Osteoblast (primary cell): ENCODE measurements around the gene IGDCC3. TPM values are rescaled to one million over a fixed set of nuclear protein-coding genes. Genes with fewer than 3 reads are reported as not detected.
A peak's percentile ranks its signal among the peaks of the same experiment; 100 is the strongest.

ENCODE experiments used
- DNase-seq: peaks from one replicate; pipeline ENCODE4 v3.0.0; 2011; ENCODE audit warnings: low spot score, mixed read lengths; ENCODE audit not compliant: insufficient read length; ENCODE audit errors: missing footprints
- H2AFZ ChIP-seq: 2 replicates; pipeline ENCODE4 v1.6.0; 2011; ENCODE audit warnings: mild to moderate bottlenecking, low read length
- H3K27ac ChIP-seq: 2 replicates; pipeline ENCODE4 v1.5.1; 2011; ENCODE audit warnings: mild to moderate bottlenecking, low read depth, low read length, moderate library complexity
- H3K27me3 ChIP-seq: 2 replicates; pipeline ENCODE4 v1.6.0; 2012; ENCODE audit warnings: mild to moderate bottlenecking, control low read depth, inconsistent platforms, low read length, moderate library complexity; ENCODE audit not compliant: insufficient read depth
- H3K36me3 ChIP-seq: 2 replicates; pipeline ENCODE4 v1.5.1; 2011; ENCODE audit warnings: mild to moderate bottlenecking, low read length, control low read depth, moderate library complexity; ENCODE audit not compliant: insufficient read depth
- H3K4me1 ChIP-seq: 2 replicates; pipeline ENCODE4 v1.5.1; 2011; ENCODE audit warnings: mild to moderate bottlenecking, low read length, control low read depth, moderate library complexity; ENCODE audit not compliant: insufficient read depth
- H3K4me2 ChIP-seq: 2 replicates; pipeline ENCODE4 v1.6.0; 2011; ENCODE audit warnings: mild to moderate bottlenecking, low read length; ENCODE audit not compliant: insufficient read depth
- H3K4me3 ChIP-seq: fragments of 200-600 bp; sonication (generic); 3 replicates; pipeline ENCODE4 v1.5.1; 2012; ENCODE audit warnings: mild to moderate bottlenecking, low read length, inconsistent platforms; ENCODE audit not compliant: insufficient read depth
- H3K79me2 ChIP-seq: 2 replicates; pipeline ENCODE4 v1.6.0; 2012; ENCODE audit warnings: mild to moderate bottlenecking, low read length, control low read depth, inconsistent platforms; ENCODE audit not compliant: insufficient read depth
- H3K9me3 ChIP-seq: 2 replicates; pipeline ENCODE4 v1.5.1; 2011; ENCODE audit warnings: low read depth, low read length, control low read depth
- H4K20me1 ChIP-seq: 2 replicates; pipeline ENCODE4 v1.6.0; 2012; ENCODE audit warnings: mild to moderate bottlenecking, low read length, control low read depth; ENCODE audit not compliant: insufficient read depth
- total RNA-seq: library from RNA; depleted of rRNA; stranded (reverse); fragments of >200 nt; gene quantifications from 2 replicates; pipeline ENCODE4 v1.2.3, GENCODE V29; 2012
- TF ChIP-seq, protein P1 (sequence below): IDR thresholded peaks from 2 replicates; pipeline ENCODE4 v1.5.1; 2011; ENCODE audit warnings: mild to moderate bottlenecking, low read depth, low read length, moderate library complexity; ENCODE audit errors: extremely low read depth

IGDCC3 gene
- total RNA-seq, 1 donor: not detected

DNA sequence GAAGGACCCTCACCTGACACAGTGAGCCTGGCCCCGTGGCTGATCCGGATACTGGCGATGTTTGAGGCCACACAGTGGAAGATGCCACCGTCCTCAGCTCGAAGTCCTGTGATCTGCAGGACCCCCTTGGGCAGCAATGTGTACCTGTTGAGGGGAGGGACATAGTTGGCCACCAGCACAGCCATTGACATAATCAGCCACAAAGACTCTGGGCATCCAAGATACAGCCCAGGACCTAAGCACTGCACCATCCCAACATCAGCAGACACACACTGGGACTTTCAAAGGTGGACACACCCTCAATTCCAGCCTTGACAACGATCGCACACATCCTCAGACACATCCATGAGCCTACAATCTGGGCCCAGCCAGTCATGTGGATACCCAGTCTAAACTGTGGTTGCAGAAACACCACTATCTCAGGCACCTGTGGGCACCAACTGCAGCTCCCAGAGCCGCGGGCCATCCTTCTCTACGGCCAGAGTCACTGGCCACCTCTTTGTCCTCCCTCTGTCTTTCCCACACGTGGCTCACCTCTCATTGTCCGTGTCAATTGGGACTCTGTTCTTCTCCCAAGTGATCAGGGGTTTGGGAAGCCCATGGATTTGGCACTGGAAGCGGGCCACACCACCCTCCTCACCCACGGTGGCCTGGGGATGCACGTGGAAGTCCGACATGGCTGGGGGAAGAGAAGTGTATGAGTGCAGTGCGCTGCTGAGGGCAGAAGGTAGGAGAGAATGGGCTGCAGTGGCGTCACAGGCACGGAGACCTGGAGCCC lies 42.3 kb downstream of the IGDCC3 start:
- peak; percentile 73 for DNase-seq
- no peaks in the 10 kb centered on the region for H3K4me1 ChIP-seq
- no peaks in the 10 kb centered on the region for H3K36me3 ChIP-seq
- no peak overlapping the region for H3K4me3 ChIP-seq
- no peak overlapping the region for H3K27ac ChIP-seq
- H3K4me2 ChIP-seq: no peak overlapping the region
- no peaks in the 10 kb centered on the region for H3K79me2 ChIP-seq
- no peak overlapping the region for H2AFZ ChIP-seq
- H3K9me3 ChIP-seq: no peaks in the 10 kb centered on the region
- TF ChIP-seq, protein P1, sequence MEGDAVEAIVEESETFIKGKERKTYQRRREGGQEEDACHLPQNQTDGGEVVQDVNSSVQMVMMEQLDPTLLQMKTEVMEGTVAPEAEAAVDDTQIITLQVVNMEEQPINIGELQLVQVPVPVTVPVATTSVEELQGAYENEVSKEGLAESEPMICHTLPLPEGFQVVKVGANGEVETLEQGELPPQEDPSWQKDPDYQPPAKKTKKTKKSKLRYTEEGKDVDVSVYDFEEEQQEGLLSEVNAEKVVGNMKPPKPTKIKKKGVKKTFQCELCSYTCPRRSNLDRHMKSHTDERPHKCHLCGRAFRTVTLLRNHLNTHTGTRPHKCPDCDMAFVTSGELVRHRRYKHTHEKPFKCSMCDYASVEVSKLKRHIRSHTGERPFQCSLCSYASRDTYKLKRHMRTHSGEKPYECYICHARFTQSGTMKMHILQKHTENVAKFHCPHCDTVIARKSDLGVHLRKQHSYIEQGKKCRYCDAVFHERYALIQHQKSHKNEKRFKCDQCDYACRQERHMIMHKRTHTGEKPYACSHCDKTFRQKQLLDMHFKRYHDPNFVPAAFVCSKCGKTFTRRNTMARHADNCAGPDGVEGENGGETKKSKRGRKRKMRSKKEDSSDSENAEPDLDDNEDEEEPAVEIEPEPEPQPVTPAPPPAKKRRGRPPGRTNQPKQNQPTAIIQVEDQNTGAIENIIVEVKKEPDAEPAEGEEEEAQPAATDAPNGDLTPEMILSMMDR: no peak
- peaks cover 28% of the 10 kb centered on the region for H3K27me3 ChIP-seq
- H4K20me1 ChIP-seq: no peaks in the 10 kb centered on the region

DNA sequence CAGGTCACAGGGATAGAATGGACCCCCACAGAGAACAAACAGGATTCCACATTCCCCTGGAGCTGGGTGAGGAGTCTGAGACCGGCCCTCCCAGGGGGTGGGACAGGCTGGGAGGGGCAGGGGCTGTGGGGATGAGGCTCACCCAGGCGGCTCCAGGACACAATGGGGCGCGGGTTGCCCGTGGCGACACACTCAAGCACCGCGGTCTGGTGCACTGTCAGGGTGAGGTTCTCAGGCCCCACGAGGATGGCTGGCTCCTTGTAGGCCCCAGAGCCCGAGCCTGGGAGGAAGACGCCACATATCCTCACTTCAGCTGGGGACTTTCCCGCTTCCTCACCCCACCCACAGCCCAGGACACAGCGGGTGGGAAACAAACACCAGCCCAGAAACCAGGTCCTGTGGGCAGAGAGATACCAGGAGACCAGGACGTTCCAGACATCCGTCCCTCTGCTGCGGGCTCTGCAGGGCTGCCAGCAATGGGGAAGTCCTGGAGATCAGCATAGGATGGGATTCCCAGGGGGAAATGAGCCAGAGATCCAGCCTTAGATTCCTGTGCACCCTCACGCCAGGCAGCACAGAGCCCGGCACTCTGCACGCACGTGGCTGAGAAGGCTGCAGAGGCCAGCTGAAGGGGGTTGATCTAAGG lies 43.1 kb downstream of the IGDCC3 start:
- TF ChIP-seq, protein P1: no peak
- H3K36me3 ChIP-seq: no peaks in the 10 kb centered on the region
- no peak overlapping the region for H3K4me2 ChIP-seq
- H3K27me3 ChIP-seq: peaks cover 22% of the 10 kb centered on the region
- H4K20me1 ChIP-seq: no peaks in the 10 kb centered on the region
- no peak overlapping the region for H2AFZ ChIP-seq
- H3K4me3 ChIP-seq: no peak overlapping the region
- no peak overlapping the region for H3K27ac ChIP-seq
- H3K9me3 ChIP-seq: no peaks in the 10 kb centered on the region
- DNase-seq: peak; percentile 62
- no peaks in the 10 kb centered on the region for H3K79me2 ChIP-seq
- H3K4me1 ChIP-seq: no peaks in the 10 kb centered on the region

DNA sequence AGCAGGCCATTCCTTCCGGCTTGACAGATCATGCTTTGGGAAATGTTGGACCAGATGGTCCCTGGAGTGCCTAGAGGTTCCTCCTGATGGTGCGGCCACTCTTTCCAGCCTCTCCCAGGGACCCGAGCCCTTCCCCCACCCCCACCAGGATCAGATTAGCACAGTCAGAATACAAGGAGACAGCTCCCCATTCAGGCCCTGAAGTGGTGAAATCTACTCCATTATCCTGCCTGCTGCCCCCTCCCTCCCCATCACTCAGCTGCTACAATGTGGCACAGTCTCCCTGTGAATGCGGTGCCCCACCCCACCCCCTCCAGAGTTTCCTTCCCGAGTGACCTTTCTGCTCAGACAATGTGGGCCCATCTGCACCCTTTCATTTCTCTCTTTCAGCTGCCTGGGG lies 43.9 kb downstream of the IGDCC3 start:
- Histone ChIP-seq H3K27ac (no peak overlapping the region), H4K20me1 (no peaks in the 10 kb centered on the region), H3K36me3 (no peaks in the 10 kb centered on the region), H2AFZ (no peak overlapping the region), H3K79me2 (no peaks in the 10 kb centered on the region), H3K27me3 (peaks cover 17% of the 10 kb centered on the region), H3K9me3 (no peaks in the 10 kb centered on the region), H3K4me1 (no peaks in the 10 kb centered on the region), H3K4me2 (no peak overlapping the region), H3K4me3 (no peak overlapping the region)
- peak; percentile 68 for DNase-seq
- TF ChIP-seq, protein P1: no peak

DNA sequence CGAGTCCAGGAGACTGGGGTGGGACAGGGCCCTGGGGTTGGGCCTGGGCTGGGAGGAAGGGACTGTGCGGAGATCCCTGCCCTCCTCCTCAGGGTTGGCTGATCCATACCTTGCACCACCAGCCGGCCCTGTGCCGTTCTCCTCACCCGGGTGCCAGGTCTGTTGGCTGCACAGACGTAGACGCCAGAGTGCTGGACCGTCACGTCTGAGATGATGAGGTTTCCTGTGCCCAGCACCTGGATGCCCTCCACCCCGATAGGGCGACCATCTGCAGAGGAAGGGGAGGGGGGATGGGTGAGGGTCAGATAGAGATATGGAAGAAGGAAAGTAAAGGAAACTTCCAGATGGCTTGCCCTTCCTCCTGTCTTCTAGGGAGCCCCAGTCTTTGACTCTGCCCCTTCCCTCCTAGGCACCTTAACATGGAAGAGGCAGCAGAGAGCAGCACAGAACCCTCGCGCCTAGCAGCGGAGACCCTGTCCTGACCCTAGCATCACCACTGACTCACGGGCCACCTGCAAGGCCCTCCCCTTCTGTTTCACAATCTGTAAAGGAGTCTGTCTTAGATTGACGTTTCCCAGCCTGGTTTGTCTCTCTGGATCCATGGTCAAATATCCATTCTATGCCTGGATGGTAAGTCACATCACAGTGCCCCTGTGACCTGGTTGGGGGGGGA lies 44.5 kb downstream of the IGDCC3 start:
- Histone ChIP-seq H3K27me3 (peaks cover 16% of the 10 kb centered on the region), H3K79me2 (no peaks in the 10 kb centered on the region)
- TF ChIP-seq, protein P1: no peak

More for the DNA sequence above, 44.5 kb downstream of the IGDCC3 start:
- H3K27ac ChIP-seq: no peak overlapping the region
- H3K9me3 ChIP-seq: no peaks in the 10 kb centered on the region
- no peak overlapping the region for H3K4me3 ChIP-seq
- no peaks in the 10 kb centered on the region for H3K4me1 ChIP-seq
- H3K36me3 ChIP-seq: no peaks in the 10 kb centered on the region
- no peaks in the 10 kb centered on the region for H4K20me1 ChIP-seq
- peak; percentile 76 for DNase-seq
- no peak overlapping the region for H2AFZ ChIP-seq
- no peak overlapping the region for H3K4me2 ChIP-seq
